Epithelial cell of prostate (primary cell): ENCODE measurements around the gene NPAS2.

Source experiments
- DNase-seq: peaks from one replicate; pipeline ENCODE4 v3.0.0-alpha.2; 2011; ENCODE audit warnings: low read depth, low spot score
- H3K27ac ChIP-seq: fragments of 450-650 bp; 2 replicates; pipeline ENCODE4 v1.5.1; 2017; ENCODE audit warnings: mild to moderate bottlenecking

NPAS2 gene, protein sequence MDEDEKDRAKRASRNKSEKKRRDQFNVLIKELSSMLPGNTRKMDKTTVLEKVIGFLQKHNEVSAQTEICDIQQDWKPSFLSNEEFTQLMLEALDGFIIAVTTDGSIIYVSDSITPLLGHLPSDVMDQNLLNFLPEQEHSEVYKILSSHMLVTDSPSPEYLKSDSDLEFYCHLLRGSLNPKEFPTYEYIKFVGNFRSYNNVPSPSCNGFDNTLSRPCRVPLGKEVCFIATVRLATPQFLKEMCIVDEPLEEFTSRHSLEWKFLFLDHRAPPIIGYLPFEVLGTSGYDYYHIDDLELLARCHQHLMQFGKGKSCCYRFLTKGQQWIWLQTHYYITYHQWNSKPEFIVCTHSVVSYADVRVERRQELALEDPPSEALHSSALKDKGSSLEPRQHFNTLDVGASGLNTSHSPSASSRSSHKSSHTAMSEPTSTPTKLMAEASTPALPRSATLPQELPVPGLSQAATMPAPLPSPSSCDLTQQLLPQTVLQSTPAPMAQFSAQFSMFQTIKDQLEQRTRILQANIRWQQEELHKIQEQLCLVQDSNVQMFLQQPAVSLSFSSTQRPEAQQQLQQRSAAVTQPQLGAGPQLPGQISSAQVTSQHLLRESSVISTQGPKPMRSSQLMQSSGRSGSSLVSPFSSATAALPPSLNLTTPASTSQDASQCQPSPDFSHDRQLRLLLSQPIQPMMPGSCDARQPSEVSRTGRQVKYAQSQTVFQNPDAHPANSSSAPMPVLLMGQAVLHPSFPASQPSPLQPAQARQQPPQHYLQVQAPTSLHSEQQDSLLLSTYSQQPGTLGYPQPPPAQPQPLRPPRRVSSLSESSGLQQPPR

DNA sequence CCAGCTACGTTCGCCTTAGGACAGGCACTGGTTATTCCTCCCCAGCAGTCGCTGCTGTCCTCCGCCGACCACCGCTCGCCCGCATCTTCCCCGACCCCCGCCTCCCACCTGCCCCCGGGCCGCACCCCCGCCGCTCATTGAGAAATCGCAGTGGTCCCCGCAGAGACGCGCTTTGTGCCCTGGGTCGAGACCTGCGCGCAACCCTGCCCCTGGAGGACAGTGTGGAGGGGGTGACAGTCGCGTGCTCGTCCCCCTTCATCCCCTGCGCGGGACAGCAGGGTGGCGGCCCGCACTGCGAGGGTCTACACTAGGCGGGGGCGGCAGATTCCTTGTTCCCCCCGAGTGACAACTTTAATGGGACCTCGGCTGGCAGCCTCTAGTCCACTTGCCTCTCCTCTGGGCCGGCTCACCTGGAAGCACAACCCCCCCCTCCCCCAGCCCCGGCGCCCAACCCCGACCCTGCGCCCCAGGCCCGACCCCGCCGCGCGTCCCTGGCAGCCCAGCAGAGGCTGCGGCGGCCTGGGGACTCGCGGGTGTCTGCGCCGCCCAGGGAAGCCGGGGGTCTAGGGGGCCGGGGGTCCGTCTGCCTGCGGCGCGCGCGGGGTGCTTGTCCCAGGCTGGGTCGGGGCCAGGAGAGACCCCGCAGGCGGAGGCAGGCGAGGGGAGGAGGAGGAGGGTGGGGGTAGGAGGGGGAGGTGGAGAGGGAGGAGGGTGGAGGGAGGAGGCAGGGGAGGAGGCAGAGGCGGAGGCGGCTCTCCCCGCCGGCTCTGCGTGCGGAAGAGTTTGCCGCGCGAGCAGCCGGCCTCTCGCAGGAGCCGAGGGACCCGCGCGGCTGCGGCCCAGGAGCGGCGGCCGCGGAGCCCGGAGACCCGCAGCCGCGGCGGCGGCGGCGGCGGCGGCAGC, at the start of gene NPAS2:
TSS of gene NPAS2 (plus strand) at position 770 of the 903 bp plus-strand sequence. CDS start 84,616 bp downstream, outside the sequence.
- DNase-seq = no peak
- H3K27ac ChIP-seq = peak within 1 kb of the TSS; percentile 97

DNA sequence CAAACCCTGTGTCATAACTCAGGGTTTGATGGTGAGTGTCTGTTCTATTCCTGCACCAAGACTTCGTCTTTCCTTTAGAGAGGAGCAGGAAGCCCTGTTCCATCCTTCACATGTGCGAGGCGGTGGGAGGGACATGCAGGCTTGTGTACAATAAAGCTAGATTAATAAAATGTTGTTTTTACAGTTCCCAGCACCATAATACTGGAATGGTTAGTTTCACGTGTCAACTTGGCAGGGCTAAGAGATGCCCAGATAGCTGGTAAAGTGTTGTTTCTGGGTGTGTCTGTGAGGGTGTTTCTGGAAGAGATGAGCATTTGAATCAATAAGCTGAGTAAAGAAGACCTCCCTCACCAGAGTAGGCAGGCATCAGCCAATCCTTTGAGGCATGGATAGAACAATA, 48.8 kb upstream of the NPAS2 start:
- DNase-seq = no peak
- no peak overlapping the region for H3K27ac ChIP-seq

DNA sequence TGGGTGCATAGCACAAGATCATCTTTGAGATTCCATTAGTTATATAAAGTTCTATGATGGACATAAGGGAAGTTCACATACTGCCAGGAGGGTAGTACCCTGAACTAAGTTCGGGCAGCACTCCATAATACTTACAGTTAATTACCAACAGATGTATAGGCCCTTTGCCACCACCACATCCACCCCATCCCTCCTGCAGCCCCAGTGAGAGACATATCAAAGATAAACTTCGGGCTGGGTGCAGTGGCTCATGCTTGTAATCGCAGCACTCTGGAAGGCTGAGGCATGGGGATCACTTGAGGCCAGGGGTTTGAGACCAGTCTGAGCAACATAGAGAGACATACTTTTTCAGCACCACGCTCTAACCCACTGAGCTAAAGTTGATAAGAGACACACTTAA, 46.4 kb upstream of the NPAS2 start:
- DNase-seq = no peak
- H3K27ac ChIP-seq = no peak overlapping the region

- no peak overlapping the region for H3K27ac ChIP-seq
- DNase-seq = peak; percentile 78
These were observed 43.5 kb upstream of the NPAS2 start for GRCh38 chr2:100776445-100776844.

DNA sequence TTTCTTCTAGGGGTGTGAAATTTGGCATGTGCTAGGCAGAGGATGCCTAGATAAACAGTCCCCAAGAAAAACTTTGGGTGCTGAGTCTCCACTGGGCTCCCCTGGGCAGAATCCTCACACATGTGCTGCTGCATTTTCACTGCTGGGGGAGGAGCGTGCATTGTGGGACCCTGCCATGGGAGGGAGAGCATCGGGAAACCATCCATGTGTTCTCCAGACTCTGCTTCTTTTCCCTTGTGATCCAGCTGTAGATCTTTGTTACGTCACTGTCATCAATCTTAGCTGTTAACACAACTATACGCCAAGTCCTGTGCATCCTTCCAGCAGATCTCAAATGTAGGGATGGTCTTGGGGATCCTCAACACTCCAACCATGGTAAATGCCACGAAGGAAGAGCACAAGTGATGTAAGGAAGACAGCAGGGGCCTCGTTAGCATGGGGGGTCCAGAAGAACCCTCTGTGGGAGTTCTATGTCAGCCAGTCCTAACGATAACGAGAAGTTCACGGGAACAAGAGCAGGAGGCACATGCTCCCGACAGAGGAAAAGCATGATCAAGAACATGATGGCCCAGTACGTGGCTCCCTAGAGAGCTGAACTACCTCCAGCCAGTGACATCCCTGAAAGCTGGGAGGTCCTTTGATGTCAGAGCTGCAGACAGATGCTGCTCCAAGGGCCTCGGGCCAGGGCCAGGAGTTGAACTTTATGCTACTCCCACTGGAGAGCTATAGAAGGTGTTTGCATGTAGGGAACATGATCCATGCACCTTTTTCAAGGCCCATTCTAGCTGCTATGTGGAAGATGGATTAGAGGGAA, 41.1 kb upstream of the NPAS2 start:
- no peak for DNase-seq
- H3K27ac ChIP-seq = no peak overlapping the region

GRCh38 chr2:100779908-100780202, 40.1 kb upstream of the NPAS2 start:
- DNase-seq = no peak
- H3K27ac ChIP-seq = peak overlapping the region; percentile 90

- peak; percentile 71 for DNase-seq
- peak overlapping the region; percentile 90 for H3K27ac ChIP-seq
These were observed 39.5 kb upstream of the NPAS2 start for GRCh38 chr2:100780203-100781008.

GRCh38 chr2:100781009-100781325, 39.0 kb upstream of the NPAS2 start:
- peak overlapping the region; percentile 90 for H3K27ac ChIP-seq
- DNase-seq = no peak

DNA sequence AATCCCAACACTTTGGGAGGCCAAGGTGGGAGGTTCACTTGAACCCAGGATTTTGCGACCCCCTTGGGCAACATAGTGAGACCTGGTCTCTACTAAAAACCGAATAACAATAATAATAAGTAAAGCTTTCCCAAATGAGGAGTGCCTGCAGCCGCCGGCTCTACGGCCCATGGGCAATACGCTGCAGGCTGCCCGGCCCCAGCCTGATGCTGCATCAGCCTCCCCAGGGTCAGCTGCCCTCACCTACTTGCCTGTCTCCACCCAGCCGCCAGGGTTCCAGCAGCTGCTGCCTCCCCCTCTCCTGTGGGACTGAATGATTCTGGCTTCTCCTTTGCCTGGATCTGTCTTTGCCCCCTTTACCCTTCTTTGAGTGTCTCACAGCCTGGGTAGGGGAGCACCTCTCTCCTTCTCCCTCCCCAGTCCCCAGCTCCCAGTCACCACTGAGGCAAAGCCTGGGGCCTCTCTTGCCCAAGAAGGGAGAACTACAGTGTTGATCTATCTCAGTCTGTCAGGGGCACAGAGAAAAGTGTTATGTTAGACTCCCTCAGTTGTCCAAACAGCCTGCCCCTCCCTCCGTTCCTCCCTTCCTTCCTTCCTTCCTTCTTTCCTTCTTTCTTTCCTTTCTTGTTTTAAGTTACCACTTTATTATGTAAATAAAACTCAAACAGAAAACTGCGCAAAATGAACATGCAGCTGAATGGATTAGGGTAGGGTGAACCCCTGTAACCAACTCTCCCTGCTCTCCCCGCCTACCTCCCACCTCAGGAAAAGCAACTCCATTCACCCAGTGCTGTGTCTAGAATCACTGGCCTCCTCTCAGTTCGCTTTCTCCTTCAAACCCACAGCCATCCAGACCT, 38.2 kb upstream of the NPAS2 start:
- DNase-seq = no peak
- peak overlapping the region; percentile 90 for H3K27ac ChIP-seq

GRCh38 chr2:100782380-100782878, 37.5 kb upstream of the NPAS2 start:
- DNase-seq = no peak
- H3K27ac ChIP-seq = no peak overlapping the region

- no peak overlapping the region for H3K27ac ChIP-seq
- no peak for DNase-seq
These were observed 36.0 kb upstream of the NPAS2 start for GRCh38 chr2:100783987-100784386.

- H3K27ac ChIP-seq = no peak overlapping the region
- no peak for DNase-seq
These were observed 35.3 kb upstream of the NPAS2 start for GRCh38 chr2:100784681-100785080.

DNA sequence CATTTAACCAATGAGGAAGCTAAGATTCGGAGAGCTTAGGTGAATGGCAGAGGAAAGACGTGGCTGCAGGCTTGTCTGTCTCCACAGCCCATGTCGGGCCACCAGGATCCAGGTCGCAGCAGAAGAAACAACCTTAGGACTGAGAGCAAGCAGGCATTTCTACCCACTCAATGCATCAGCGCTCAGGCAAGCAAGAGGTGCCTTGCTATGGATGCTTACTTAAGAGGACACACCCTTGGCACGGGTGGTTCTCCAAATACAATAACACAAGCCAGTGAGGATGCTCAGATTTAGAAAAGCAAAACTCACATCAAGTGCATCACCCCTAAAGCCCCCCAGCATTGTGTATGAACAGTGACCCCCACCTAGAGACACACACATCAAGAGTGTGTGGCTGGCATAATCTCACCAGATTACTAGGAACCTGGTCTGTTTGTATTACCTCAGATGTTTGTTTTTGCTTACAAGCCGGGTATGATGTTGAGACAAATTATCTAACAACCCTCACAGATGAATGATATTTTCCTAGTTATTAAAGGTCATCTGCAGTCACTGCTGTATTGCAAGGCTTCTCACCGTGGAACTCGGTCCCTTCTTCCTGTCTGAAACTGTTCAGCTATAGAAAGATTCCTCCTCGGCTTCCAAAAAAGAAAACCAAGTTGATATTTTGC, 34.2 kb upstream of the NPAS2 start:
- no peak for DNase-seq
- H3K27ac ChIP-seq = peak overlapping the region; percentile 89

DNA sequence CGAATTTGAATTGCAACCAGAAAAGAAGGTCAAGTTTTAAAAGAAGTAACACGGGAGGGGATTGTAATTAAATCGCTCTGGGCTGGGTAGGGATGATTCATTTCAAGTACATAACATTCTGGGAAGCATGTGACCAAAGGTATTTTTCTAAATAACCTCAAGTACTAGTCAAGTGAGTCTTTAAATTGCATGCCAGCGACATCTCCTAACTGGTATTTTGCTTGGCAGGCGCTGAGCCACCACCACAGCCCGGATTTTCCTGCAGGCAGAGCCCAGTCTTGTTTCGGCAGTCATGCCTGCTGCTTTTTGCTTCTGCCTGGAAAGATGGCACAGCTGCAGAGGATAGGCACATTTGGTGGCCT, 33.7 kb upstream of the NPAS2 start:
- peak; percentile 76 for DNase-seq
- peak overlapping the region; percentile 89 for H3K27ac ChIP-seq

DNA sequence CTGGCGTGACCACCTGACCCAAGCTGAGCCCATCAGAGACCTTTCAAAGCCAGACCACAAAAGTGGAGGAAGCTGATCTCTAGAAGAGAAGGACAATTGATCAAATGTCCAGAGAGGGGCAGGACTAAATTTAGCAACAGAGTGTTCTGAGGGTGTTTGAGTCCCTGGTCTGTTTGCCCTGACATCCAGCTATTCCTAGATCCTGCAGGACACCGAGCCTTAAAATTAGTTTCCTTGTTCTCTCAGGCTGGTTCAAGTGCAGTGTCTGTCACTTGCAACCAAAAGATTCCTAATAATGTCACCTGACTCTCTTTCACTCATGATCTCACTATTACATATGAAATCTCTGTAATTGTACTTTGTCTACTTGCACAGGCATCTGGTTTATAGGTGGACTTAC, 33.0 kb upstream of the NPAS2 start:
- H3K27ac ChIP-seq = peak overlapping the region; percentile 89
- no peak for DNase-seq

DNA sequence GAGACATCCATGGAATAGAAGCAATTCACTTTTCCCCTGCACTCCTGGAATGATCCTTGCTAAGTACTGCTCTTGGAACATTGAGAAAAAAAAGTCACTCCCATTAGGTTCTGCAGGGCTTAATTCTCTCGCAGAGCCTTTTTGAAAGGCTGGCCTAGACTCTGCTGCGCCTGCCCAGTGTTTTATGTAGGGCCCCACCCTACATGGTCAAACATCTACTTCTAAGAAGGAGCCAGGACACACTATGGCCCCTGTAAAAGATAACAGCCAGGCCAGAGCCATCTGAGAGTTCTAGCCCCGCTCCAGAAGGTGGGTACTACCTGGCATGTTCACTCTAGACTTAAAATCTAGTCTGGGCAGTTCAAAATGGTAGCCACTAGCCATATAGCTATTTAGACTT, 30.6 kb upstream of the NPAS2 start:
- no peak for DNase-seq
- H3K27ac ChIP-seq = no peak overlapping the region

GRCh38 chr2:100791294-100791935, 28.5 kb upstream of the NPAS2 start:
- H3K27ac ChIP-seq = no peak overlapping the region
- DNase-seq = no peak
